Measurements from ENCODE around the gene SIRPA.

Gene SIRPA

GRCh38 chr20:1894951-1895673 is at the start of gene SIRPA:
TSS of gene SIRPA (plus strand) at chr20:1895407. CDS start at chr20:1895448, 41 bp downstream.
- DNase-seq: peak; percentile 62

DNA sequence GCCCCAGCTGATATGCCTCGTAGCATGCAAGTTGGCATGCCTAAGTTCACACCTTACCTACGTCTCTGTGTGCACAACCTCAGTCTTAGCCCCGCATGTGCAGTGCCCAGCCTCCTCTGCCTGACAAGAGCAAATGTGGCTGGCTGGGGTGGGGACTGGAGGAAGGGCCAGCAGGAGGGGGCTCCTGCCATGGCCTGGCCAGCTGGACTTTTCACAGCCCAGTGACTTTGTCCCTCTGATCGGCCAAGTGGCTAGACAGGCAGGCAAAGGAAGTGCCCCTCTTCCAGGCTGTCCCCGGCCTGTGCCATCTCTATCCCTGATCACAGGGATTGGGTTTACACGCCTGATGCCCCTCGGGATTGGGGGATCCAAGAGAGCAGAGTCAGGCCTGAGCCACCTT is 49.5 kb upstream of the SIRPA start:
- no peak for DNase-seq

- DNase-seq: no peak
Observed at GRCh38 chr20:1846341-1846740, 48.9 kb upstream of the SIRPA start.

DNA sequence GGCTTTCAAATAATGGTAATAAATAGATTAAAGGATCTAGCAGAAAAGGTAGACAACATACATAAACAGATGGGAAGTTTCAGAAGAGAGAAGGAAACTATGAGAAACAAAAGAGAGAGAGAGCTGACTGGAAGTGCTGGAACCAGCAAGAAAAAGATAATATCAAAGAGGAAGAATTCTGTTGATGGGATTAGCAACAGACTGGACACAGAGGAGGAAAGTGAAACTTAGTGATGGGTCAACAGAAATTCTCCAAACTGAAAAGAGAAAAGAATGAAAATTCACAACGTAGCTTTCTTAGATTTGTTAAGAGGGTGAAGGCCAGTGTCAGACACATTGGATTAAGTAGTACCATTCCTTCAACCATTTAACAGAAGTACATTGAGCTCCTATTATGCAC is 48.3 kb upstream of the SIRPA start:
- DNase-seq: no peak

DNA sequence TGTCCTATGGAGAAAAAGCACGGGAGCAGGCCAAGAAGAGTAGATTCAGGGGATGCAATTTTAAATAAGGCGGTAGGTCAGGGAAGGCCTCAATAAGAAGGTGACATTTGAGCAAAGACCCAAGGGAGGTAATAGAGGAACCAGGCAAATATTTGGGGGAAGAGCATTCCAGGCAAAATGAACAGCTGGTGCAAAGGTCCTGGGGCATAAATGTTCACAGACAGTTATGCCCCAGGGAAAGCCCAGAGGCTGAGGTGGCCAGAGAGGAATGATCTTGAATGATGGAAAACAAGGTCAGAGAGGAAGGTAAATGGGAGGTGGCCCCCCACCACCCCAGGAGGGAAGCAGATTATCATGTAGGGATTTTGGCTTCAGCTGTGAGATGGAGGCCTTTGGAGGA is 47.4 kb upstream of the SIRPA start:
- DNase-seq: no peak

DNA sequence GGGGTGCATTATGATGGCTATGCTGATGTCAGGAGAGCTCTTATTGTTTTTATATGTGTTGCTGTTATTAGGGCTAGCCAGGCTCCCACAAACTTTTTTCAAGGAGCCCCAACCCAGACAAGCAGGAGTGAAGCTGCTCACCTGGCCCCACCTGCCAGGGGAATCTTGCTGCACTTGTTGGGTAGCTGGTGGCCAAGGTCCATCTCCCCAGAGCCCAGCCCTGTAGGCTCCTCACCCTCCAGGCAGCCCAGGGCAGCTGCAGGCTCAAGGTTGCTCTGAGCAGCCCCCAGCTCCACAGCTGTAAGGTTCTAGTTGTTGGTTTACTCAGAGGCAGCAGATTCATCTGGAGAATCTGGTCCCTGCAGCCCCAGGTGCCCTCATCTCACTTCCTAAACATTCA is 46.8 kb upstream of the SIRPA start:
- no peak for DNase-seq

- no peak for DNase-seq
Observed at GRCh38 chr20:1851396-1851795, 43.8 kb upstream of the SIRPA start.

DNA sequence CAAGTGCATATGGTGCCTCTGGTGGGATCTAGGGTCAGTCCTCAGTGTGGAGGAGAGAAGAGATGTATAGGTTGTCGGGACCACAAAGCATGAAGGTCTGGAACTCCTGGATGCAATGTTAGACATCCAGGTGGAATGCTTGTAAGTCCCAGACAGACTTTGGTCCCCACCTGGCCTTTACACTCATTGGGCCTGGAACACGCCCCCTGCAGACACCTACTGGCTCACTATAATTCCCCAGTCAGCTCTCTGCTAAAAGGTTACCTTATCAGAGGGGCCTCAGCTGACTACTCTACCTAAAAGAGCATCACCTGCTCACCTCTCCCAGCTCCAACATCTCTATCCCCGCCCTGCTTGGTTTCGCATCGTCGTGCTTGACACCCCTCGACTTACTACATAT is 41.7 kb upstream of the SIRPA start:
- DNase-seq: no peak

- DNase-seq: no peak
Observed at GRCh38 chr20:1854246-1854645, 41.0 kb upstream of the SIRPA start.

DNA sequence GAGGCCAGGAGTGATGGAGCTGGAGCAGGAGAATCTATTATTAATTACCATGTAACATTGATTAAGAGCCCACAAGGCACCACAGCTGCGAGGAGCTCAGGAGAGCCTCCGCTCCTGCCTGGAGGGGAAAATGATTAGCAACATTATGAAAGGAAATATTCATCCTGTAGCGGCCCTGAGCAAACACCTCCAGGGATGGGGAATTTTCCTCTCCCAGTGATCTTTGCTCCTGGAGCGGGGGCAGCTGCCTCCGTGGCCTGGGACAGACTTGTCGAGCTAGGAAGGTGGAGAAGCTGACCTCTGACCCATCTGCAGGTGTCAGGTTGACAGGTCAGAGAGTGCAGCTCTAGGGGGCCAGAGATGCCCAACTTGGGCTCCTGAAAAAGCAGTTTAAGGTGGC is 40.1 kb upstream of the SIRPA start:
- DNase-seq: no peak

DNA sequence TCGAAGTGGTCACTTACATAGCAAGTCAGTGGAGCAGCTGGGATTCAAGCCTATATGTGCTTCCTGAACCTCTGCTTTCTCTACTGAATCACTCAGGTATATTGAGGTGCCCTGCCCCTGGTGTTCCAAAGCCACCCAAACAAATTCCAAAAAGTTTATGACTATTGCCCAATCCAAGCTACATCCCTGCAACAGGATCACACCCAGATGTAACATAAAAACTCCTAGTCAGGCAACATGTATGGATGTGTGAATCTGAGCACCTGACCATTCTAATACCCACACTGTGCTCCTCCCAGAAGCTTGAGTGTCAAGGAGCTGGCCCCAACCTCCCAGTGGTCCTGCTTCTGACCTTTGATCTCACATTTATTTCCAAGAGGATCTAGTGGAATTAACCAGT is 39.5 kb upstream of the SIRPA start:
- no peak for DNase-seq

- DNase-seq: no peak
Observed at GRCh38 chr20:1856424-1856823, 38.8 kb upstream of the SIRPA start.

- DNase-seq: no peak
Observed at GRCh38 chr20:1857466-1857865, 37.7 kb upstream of the SIRPA start.

DNA sequence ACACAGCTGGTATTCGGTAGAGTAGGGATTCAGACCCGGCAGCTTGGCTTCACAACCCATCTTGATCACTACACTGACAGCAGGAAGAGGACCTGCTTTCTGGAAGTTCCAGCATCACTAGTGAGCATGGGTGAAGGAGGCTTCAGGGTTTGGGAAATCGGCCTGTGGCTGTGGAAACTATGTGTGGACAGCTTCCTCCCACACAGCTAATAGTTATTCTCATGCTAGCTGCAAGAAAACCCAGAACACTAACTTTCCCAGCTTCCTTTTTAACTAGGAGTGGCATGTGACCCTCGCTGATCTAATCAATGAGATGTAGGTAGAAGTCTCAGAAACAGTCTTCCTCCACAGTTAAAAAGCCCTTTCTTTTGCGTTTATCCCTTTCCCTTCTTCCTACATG is 36.3 kb upstream of the SIRPA start:
- no peak for DNase-seq

DNA sequence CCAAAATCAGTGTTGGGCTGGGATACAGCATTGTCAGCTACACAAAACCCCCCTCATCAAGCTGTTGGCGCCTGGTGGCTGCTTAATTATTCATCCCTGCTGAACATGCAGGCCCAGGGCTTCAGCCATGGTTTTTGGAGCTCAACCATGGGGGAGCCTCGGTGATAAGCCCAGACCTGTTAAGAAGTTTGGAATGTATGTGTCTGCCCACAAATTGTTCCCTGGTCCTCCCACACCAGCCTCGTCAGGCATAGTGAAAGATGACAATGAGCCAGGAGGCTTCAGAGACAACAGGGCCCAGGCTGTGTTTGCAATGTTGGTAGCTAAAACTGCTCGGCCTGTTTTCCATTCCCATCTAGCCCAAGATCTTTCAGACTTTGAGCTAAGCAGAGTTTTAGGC is 34.8 kb upstream of the SIRPA start:
- DNase-seq: no peak

- DNase-seq: no peak
Observed at GRCh38 chr20:1861347-1861976, 33.7 kb upstream of the SIRPA start.

DNA sequence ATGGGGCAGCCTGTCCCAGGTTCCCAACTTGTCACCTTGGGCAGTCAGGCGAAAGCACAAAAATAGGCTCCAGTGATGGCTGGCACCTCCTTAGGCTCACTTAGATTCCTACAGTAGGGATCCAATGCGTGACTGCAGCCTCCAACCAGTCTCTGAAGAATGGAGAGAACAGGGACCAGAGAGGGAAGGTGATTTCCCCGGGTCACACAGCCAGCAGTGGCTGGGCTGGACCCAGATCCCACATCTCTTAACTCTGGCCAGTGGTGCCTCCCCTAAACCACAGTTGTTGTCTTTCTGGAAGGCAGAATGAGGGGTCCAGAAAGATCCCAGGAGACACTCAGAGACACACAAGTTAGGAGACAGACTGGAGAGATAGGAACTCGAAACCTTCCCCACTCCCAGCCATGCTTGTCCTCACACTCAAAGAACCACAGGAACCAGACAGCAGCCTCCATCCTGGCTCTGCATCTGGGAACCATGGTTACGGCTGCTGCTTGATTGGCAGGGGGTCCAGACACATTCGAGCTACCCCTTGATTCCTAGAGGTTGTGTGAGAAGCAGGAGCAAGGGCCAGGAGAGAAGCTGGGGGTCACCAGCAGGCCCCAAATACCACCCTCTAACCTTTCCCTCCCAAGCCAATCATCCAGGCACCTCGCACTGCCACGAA is 33.1 kb upstream of the SIRPA start:
- no peak for DNase-seq

- no peak for DNase-seq
Observed at GRCh38 chr20:1862663-1863053, 32.5 kb upstream of the SIRPA start.

DNA sequence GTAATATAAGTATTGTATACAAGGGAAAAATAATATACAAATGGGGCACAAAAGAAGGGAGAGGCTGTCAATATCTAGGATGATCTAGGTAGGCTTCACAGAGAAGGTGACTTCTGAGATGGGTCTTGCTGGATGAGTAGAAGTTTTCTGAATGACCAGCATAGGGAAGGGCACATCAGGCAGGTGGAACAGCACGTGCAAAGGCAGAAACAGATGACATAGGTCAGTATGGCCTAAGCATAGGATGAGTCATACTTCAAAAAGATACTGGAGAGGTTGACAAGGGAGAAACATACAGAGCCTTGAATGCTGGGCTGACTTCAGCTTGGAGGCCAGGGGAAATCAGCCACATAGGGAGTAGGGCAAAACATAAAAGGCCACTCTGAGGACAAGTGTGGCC is 31.9 kb upstream of the SIRPA start:
- DNase-seq: no peak

- DNase-seq: no peak
Observed at GRCh38 chr20:1866834-1867233, 28.4 kb upstream of the SIRPA start.

DNA sequence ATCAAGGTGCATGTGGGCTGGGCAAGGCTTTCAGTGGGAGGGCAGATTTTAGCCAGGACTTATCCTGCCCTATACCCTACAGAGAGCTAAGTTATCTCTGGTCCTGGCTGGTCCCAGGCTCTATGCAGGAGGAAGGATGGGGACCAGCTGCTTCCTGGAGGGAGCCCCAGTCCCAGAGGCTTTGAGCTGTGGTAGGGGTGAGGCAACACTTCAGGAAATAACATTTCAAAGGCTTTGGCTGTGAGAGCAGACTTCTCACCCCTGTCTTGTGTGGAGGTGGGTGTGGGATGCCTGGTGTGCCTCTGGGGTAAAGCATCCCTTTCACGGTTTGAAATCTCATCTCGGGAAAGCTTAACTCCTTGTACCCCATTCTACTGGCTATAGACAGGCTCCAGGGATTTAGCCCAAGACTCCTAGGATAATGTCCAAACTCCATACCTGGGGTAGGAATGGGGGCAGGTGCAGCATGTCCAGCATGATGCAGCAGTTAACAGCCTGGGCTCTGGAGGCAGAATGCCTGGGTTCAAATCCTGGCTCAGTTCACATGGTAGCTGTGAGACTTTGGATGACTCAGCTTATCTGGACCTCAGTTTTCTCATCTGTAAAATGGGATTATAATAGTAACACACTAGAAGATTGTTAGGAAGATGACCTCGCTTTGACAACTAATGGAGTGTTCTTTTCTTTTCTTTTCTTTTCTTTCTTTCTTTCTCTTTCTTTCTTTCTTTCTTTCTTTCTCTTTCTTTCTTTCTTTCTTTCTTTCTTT is 27.5 kb upstream of the SIRPA start:
- no peak for DNase-seq

DNA sequence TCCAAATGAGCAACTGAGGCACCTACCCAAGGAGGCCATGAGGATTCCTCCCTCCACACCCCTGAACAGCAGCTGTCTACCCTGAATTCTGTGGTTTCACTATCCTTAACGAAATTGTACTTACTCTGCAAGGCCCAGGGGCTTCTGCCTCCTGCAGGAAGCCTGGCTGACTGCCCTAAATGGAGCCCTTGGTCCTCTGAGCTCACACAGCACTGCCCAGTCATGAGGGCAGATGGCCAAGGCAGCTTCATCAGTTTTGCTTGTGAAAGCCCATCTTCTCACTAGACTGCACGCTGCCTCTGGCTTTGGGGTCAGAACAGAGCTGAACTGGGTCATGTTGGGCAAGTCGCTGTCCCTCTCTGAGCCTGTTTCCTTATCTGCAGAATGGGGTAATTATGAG is 26.4 kb upstream of the SIRPA start:
- DNase-seq: no peak

GRCh38 chr20:1870323-1870722 is 24.9 kb upstream of the SIRPA start:
- DNase-seq: no peak
